ENCODE results near the gene SOWAHA.
A peak's percentile ranks its signal among the peaks of the same experiment; 100 is the strongest.

Gene SOWAHA

GRCh38 chr5:132834057-132834456, 21.0 kb downstream of the SOWAHA start:
- no peak overlapping the region for H3K4me3 ChIP-seq (ENCODE audit: low read length)
- H3K9ac ChIP-seq (ENCODE audit: low read length), result no peak overlapping the region
- no peaks in the 10 kb centered on the region for H3K9me3 ChIP-seq (ENCODE audit: control insufficient read depth, low read length)
- H3K36me3 ChIP-seq (ENCODE audit: control insufficient read depth, insufficient read depth, low read length), result no peaks in the 10 kb centered on the region
- peaks cover 39% of the 10 kb centered on the region for H3K4me1 ChIP-seq (ENCODE audit: control insufficient read depth, insufficient read depth, low read length)
- H3K27me3 ChIP-seq (ENCODE audit: control insufficient read depth, insufficient read depth, low read length), result no peaks in the 10 kb centered on the region

- Histone ChIP-seq H3K9me3 (ENCODE audit: control insufficient read depth, low read length) (no peaks in the 10 kb centered on the region), H3K4me1 (ENCODE audit: control insufficient read depth, insufficient read depth, low read length) (peaks cover 40% of the 10 kb centered on the region), H3K9ac (ENCODE audit: low read length) (no peak overlapping the region), H3K36me3 (ENCODE audit: control insufficient read depth, insufficient read depth, low read length) (no peaks in the 10 kb centered on the region), H3K4me3 (ENCODE audit: low read length) (no peak overlapping the region), H3K27me3 (ENCODE audit: control insufficient read depth, insufficient read depth, low read length) (no peaks in the 10 kb centered on the region)
These were observed 23.8 kb downstream of the SOWAHA start for GRCh38 chr5:132836852-132837251.

- H3K36me3 ChIP-seq (ENCODE audit: control insufficient read depth, insufficient read depth, low read length), result no peaks in the 10 kb centered on the region
- H3K9ac ChIP-seq (ENCODE audit: low read length), result peak overlapping the region; percentile 53
- no peaks in the 10 kb centered on the region for H3K9me3 ChIP-seq (ENCODE audit: control insufficient read depth, low read length)
- peaks cover 40% of the 10 kb centered on the region for H3K4me1 ChIP-seq (ENCODE audit: control insufficient read depth, insufficient read depth, low read length)
- no peak overlapping the region for H3K4me3 ChIP-seq (ENCODE audit: low read length)
- H3K27me3 ChIP-seq (ENCODE audit: control insufficient read depth, insufficient read depth, low read length), result no peaks in the 10 kb centered on the region
These were observed 24.8 kb downstream of the SOWAHA start for GRCh38 chr5:132837868-132838267.

- H3K4me1 ChIP-seq (ENCODE audit: control insufficient read depth, insufficient read depth, low read length), result peaks cover 40% of the 10 kb centered on the region
- H3K9ac ChIP-seq (ENCODE audit: low read length), result peak overlapping the region; percentile 53
- no peaks in the 10 kb centered on the region for H3K27me3 ChIP-seq (ENCODE audit: control insufficient read depth, insufficient read depth, low read length)
These were observed 25.6 kb downstream of the SOWAHA start for GRCh38 chr5:132838516-132839282.

GRCh38 chr5:132839426-132840301, 26.6 kb downstream of the SOWAHA start:
- Histone ChIP-seq H3K9ac (ENCODE audit: low read length) (peak overlapping the region; percentile 38), H3K27me3 (ENCODE audit: control insufficient read depth, insufficient read depth, low read length) (no peaks in the 10 kb centered on the region), H3K4me3 (ENCODE audit: low read length) (no peak overlapping the region), H3K9me3 (ENCODE audit: control insufficient read depth, low read length) (no peaks in the 10 kb centered on the region), H3K36me3 (ENCODE audit: control insufficient read depth, insufficient read depth, low read length) (no peaks in the 10 kb centered on the region), H3K4me1 (ENCODE audit: control insufficient read depth, insufficient read depth, low read length) (peaks cover 40% of the 10 kb centered on the region)

More at GRCh38 chr5:132838516-132839282, 25.6 kb downstream of the SOWAHA start:
- Histone ChIP-seq H3K4me3 (ENCODE audit: low read length) (no peak overlapping the region), H3K36me3 (ENCODE audit: control insufficient read depth, insufficient read depth, low read length) (no peaks in the 10 kb centered on the region), H3K9me3 (ENCODE audit: control insufficient read depth, low read length) (no peaks in the 10 kb centered on the region)

GRCh38 chr5:132840313-132840712, 27.2 kb downstream of the SOWAHA start:
- no peaks in the 10 kb centered on the region for H3K27me3 ChIP-seq (ENCODE audit: control insufficient read depth, insufficient read depth, low read length)
- no peaks in the 10 kb centered on the region for H3K36me3 ChIP-seq (ENCODE audit: control insufficient read depth, insufficient read depth, low read length)
- H3K9ac ChIP-seq (ENCODE audit: low read length), result peak overlapping the region; percentile 38
- H3K4me1 ChIP-seq (ENCODE audit: control insufficient read depth, insufficient read depth, low read length), result peaks cover 40% of the 10 kb centered on the region
- H3K9me3 ChIP-seq (ENCODE audit: control insufficient read depth, low read length), result no peaks in the 10 kb centered on the region
- no peak overlapping the region for H3K4me3 ChIP-seq (ENCODE audit: low read length)

GRCh38 chr5:132840896-132841295, 27.8 kb downstream of the SOWAHA start:
- Histone ChIP-seq H3K4me1 (ENCODE audit: control insufficient read depth, insufficient read depth, low read length) (peaks cover 40% of the 10 kb centered on the region), H3K9ac (ENCODE audit: low read length) (no peak overlapping the region), H3K36me3 (ENCODE audit: control insufficient read depth, insufficient read depth, low read length) (no peaks in the 10 kb centered on the region), H3K27me3 (ENCODE audit: control insufficient read depth, insufficient read depth, low read length) (no peaks in the 10 kb centered on the region), H3K9me3 (ENCODE audit: control insufficient read depth, low read length) (no peaks in the 10 kb centered on the region), H3K4me3 (ENCODE audit: low read length) (no peak overlapping the region)

- H3K9me3 ChIP-seq (ENCODE audit: control insufficient read depth, low read length), result no peaks in the 10 kb centered on the region
- H3K4me3 ChIP-seq (ENCODE audit: low read length), result no peak overlapping the region
- H3K27me3 ChIP-seq (ENCODE audit: control insufficient read depth, insufficient read depth, low read length), result no peaks in the 10 kb centered on the region
- no peaks in the 10 kb centered on the region for H3K36me3 ChIP-seq (ENCODE audit: control insufficient read depth, insufficient read depth, low read length)
- no peak overlapping the region for H3K9ac ChIP-seq (ENCODE audit: low read length)
- peaks cover 40% of the 10 kb centered on the region for H3K4me1 ChIP-seq (ENCODE audit: control insufficient read depth, insufficient read depth, low read length)
These were observed 28.2 kb downstream of the SOWAHA start for GRCh38 chr5:132841305-132841704.

- Histone ChIP-seq H3K36me3 (ENCODE audit: control insufficient read depth, insufficient read depth, low read length) (no peaks in the 10 kb centered on the region), H3K27me3 (ENCODE audit: control insufficient read depth, insufficient read depth, low read length) (no peaks in the 10 kb centered on the region), H3K4me3 (ENCODE audit: low read length) (no peak overlapping the region), H3K9ac (ENCODE audit: low read length) (no peak overlapping the region), H3K4me1 (ENCODE audit: control insufficient read depth, insufficient read depth, low read length) (peaks cover 4% of the 10 kb centered on the region), H3K9me3 (ENCODE audit: control insufficient read depth, low read length) (no peaks in the 10 kb centered on the region)
These were observed 35.2 kb downstream of the SOWAHA start for GRCh38 chr5:132848270-132848669.

- no peaks in the 10 kb centered on the region for H3K9me3 ChIP-seq (ENCODE audit: control insufficient read depth, low read length)
- H3K9ac ChIP-seq (ENCODE audit: low read length), result no peak overlapping the region
- H3K4me3 ChIP-seq (ENCODE audit: low read length), result no peak overlapping the region
- H3K27me3 ChIP-seq (ENCODE audit: control insufficient read depth, insufficient read depth, low read length), result no peaks in the 10 kb centered on the region
- peaks cover 6% of the 10 kb centered on the region for H3K4me1 ChIP-seq (ENCODE audit: control insufficient read depth, insufficient read depth, low read length)
- no peaks in the 10 kb centered on the region for H3K36me3 ChIP-seq (ENCODE audit: control insufficient read depth, insufficient read depth, low read length)
These were observed 36.2 kb downstream of the SOWAHA start for GRCh38 chr5:132849347-132849746.

- Histone ChIP-seq H3K4me3 (ENCODE audit: low read length) (no peak overlapping the region), H3K27me3 (ENCODE audit: control insufficient read depth, insufficient read depth, low read length) (no peaks in the 10 kb centered on the region), H3K9ac (ENCODE audit: low read length) (no peak overlapping the region), H3K9me3 (ENCODE audit: control insufficient read depth, low read length) (no peaks in the 10 kb centered on the region), H3K4me1 (ENCODE audit: control insufficient read depth, insufficient read depth, low read length) (peaks cover 7% of the 10 kb centered on the region), H3K36me3 (ENCODE audit: control insufficient read depth, insufficient read depth, low read length) (no peaks in the 10 kb centered on the region)
These were observed 37.0 kb downstream of the SOWAHA start for GRCh38 chr5:132850066-132850465.

GRCh38 chr5:132853323-132853722, 40.2 kb downstream of the SOWAHA start:
- no peaks in the 10 kb centered on the region for H3K36me3 ChIP-seq (ENCODE audit: control insufficient read depth, insufficient read depth, low read length)
- no peaks in the 10 kb centered on the region for H3K9me3 ChIP-seq (ENCODE audit: control insufficient read depth, low read length)
- H3K4me3 ChIP-seq (ENCODE audit: low read length), result no peak overlapping the region
- no peak overlapping the region for H3K9ac ChIP-seq (ENCODE audit: low read length)
- H3K27me3 ChIP-seq (ENCODE audit: control insufficient read depth, insufficient read depth, low read length), result no peaks in the 10 kb centered on the region
- peaks cover 7% of the 10 kb centered on the region for H3K4me1 ChIP-seq (ENCODE audit: control insufficient read depth, insufficient read depth, low read length)

Data from mucosa of stomach (tissue), 1 donor.